Thoracic aorta (tissue), 2 donors: ENCODE results near the gene UQCC2. TPM values are rescaled to one million over a fixed set of nuclear protein-coding genes. Genes with fewer than 3 reads are reported as not detected.

Source experiments
- ATAC-seq: fragments of 150-250 bp; one replicate; pipeline ENCODE4 v1.8.0; 2017; ENCODE audit warnings: low read depth; ENCODE audit not compliant: insufficient number of reproducible peaks, low FRiP score
- DNase-seq: peaks from one replicate; pipeline ENCODE4 v3.0.0-alpha.2; 2020; ENCODE audit warnings: low spot score
- H3K27ac ChIP-seq, 2 donors: fragments of 200-600 bp; sonication (generic); 1 replicate in 1 of 2; 2 replicates in 1 of 2; pipeline ENCODE4 v1.5.1; 2016; ENCODE audit warnings: mild to moderate bottlenecking in 2 of 2, moderate library complexity in 2 of 2
- H3K27me3 ChIP-seq: fragments of 200-600 bp; sonication (generic); replicated peaks from 2 replicates; pipeline ENCODE4 v1.6.0; 2016; ENCODE audit warnings: mild to moderate bottlenecking; ENCODE audit not compliant: insufficient read depth
- H3K36me3 ChIP-seq: fragments of 200-600 bp; sonication (generic); one replicate; pipeline ENCODE4 v1.5.1; 2016
- H3K4me1 ChIP-seq, 2 donors: fragments of 200-600 bp; sonication (generic); 1 replicate in 1 of 2; 2 replicates in 1 of 2; pipeline versions ENCODE4 v1.5.1 to v1.6.0; 2016; ENCODE audit warnings: low read depth in 2 of 2, mild to moderate bottlenecking in 1 of 2; ENCODE audit not compliant: control insufficient read depth in 1 of 2
- H3K4me3 ChIP-seq: fragments of 200-600 bp; sonication (generic); 2 replicates; pipeline ENCODE4 v1.5.1; 2016; ENCODE audit warnings: mild to moderate bottlenecking
- H3K9me3 ChIP-seq: fragments of 200-600 bp; sonication (generic); 2 replicates; pipeline ENCODE4 v1.5.1; 2016
- CTCF ChIP-seq: fragments of 200-600 bp; sonication (generic); IDR thresholded peaks from one replicate; pipeline ENCODE4 v1.5.1; 2019; ENCODE audit warnings: antibody characterized with exemption
- total RNA-seq, 2 donors: library from RNA; depleted of rRNA; stranded (reverse); fragments of >200 nt; gene quantifications; one replicate each; pipeline versions ENCODE4 v1.1.0 to v1.2.3, GENCODE V29; 2016

UQCC2 gene
- total RNA-seq, 2 donors from 2014 or later = 15.0 to 39.8 TPM

DNA sequence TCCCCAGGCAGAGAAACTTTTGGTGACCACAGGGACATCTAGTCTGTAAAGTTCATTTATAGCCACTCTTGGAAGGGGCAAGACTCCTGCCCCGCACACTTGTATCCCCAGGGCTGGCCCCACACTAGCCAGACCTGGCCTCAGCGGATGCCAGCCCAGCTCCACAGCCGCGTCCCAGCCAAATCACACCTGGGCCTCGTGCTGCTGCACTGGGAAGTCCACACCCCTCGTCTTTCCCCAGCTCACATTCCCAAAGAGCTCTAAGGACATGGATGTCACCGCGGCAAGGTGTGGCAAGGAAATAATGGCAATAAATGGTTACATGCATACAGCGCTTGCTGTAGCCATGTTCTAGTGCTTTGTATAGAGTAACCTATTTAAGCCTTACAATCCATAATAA lies 26.7 kb upstream of the UQCC2 start:
- Histone ChIP-seq H3K27me3 (no peaks in the 10 kb centered on the region), H3K4me1 (no peaks in the 10 kb centered on the region), H3K9me3 (no peaks in the 10 kb centered on the region), H3K27ac (no peak overlapping the region), H3K4me3 (no peak overlapping the region), H3K36me3 (no peaks in the 10 kb centered on the region)
- ATAC-seq (no peak), DNase-seq (no peak)
- no peak for TF ChIP-seq CTCF

GRCh38 chr6:33737267-33738026 lies 25.9 kb upstream of the UQCC2 start:
- DNase-seq = no peak
- Histone ChIP-seq H3K4me1 (no peaks in the 10 kb centered on the region), H3K4me3 (no peak overlapping the region), H3K36me3 (no peaks in the 10 kb centered on the region), H3K27ac (no peak overlapping the region), H3K27me3 (no peaks in the 10 kb centered on the region), H3K9me3 (no peaks in the 10 kb centered on the region)
- no peak for TF ChIP-seq CTCF
- no peak for ATAC-seq

DNA sequence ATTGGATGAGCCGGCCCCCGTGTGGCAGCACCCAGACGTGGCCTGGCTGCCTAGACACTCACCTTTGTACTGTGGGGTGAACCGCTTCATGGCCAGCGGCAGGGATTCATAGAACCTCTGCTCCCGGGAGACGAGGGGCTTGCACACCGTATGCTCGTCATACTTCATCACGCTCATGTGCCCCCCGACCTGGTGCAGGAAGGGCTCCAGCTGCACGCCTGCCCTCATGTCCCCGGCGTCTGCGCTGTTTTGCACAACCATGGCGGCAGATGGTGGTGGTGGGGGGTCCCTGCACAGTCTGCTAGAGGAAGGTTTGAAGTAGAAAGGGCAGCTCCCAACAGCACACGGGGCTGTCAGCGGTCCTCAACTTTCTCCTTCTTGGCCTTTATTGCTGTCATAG lies 23.7 kb upstream of the UQCC2 start:
- ATAC-seq = no peak
- Histone ChIP-seq H3K27ac (no peak overlapping the region), H3K36me3 (no peaks in the 10 kb centered on the region), H3K9me3 (no peaks in the 10 kb centered on the region), H3K4me1 (no peaks in the 10 kb centered on the region), H3K27me3 (no peaks in the 10 kb centered on the region), H3K4me3 (no peak overlapping the region)
- no peak for DNase-seq
- TF ChIP-seq CTCF = no peak

GRCh38 chr6:33733709-33734007 lies 22.2 kb upstream of the UQCC2 start:
- Histone ChIP-seq H3K4me1 (no peaks in the 10 kb centered on the region), H3K9me3 (no peaks in the 10 kb centered on the region), H3K27ac (no peak overlapping the region), H3K4me3 (no peak overlapping the region), H3K36me3 (no peaks in the 10 kb centered on the region), H3K27me3 (no peaks in the 10 kb centered on the region)
- ATAC-seq = no peak
- DNase-seq = no peak
- no peak for TF ChIP-seq CTCF

- no peak overlapping the region for H3K4me3 ChIP-seq
- no peak for ATAC-seq
- no peak for TF ChIP-seq CTCF
- H3K4me1 ChIP-seq = no peaks in the 10 kb centered on the region
- H3K36me3 ChIP-seq = no peaks in the 10 kb centered on the region
- no peak overlapping the region for H3K27ac ChIP-seq
- no peaks in the 10 kb centered on the region for H3K27me3 ChIP-seq
- no peaks in the 10 kb centered on the region for H3K9me3 ChIP-seq
- no peak for DNase-seq
Measured at GRCh38 chr6:33732817-33733708, 21.6 kb upstream of the UQCC2 start.
